Stimulated activated CD8-positive, alpha-beta memory T cell treated with anti-CD3 and anti-CD28 coated beads, Interleukin-4, amount 100 ng/mL, for 48 hours (primary cell): Measurements from ENCODE around the gene MX2.
"Not testable (repeated sequence)": the region's sequence is repeated elsewhere in the genome, so short reads cannot be mapped to it uniquely, and the experiment has no call there.

Experiments used
- DNase-seq: peaks from one replicate; pipeline ENCODE4 v3.0.0-alpha.2; 2020

Gene MX2

DNA sequence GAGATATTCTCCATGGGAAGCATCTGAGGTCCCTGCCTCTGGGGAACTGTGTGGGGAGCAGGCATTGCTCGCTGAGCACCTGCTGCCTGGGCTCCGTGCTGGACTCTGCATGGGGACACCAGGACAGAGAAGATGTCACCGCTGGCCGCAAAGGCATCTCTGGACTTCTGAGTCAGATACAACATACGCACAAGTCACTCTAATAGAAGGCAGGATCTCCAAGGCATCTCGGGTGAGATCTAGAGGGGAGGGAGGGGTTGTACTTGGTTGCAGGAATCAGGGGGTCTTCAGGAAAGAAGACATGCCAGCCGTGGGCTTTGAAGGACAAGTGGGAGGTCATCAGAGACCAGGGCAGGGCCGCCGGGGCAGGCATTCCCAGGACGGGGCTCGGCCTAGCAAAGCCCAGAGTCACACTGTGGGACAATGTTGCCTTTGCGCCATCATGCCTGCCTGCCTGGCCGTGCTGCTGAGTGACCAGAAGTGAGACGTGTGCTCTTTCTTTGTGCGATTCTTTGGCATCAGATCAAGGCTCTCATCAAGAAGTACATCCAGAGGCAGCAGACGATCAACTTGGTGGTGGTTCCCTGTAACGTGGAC is 28.3 kb downstream of the MX2 start:
- DNase-seq = no peak

DNA sequence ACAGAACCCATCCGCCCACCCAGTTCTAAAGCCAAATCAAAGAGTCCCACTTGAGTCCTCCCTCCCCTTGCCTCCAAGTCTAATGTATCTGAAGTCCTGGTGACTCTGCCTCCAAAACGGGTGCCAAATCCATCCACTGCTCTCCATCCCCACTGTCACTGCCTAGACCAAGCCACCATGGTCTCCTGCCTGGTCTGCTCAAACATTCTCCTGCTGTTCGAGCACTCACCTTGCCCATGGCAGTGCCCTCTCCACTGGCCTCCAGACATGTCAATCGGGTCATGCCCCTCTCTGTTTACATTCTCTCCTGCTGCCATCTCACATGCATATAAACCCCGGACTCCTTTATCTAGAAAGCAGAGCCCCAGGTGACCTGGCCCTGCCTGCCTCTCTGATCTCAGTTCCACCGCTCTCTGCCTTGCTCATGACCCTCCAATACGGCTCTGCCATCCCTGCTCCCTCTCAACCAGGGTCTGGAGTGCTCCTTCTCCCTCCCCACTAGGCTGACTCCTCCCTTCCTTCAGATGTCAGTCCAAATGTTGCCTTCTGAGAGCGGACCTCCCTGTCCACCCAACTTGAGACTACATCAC is 32.1 kb downstream of the MX2 start:
- DNase-seq = no peak

DNA sequence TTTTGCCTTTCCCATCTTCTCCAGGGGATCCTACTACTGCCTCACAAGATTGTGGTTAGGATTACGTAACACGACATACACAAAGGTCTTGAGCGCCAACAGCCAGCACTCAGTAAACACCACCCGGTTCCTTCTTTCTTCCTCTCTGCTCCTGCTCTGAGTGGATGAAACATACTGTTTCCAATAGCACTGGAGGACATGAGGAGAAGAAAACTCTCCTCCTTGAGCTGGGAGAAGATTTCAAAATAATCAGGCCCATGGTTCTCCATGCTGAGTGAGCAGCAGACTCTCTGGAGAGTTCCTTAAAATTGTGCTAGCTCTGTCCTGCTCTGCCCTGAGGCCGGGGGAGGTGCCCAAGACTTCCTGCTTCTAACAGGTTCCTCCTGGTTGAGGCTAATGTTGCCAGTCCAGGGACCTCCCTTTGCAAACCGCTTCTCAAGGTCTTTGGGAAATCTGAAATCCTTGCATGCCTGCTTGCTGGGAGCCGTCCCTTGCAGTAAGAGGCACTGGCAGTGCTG is 34.8 kb downstream of the MX2 start:
- no peak for DNase-seq

DNA sequence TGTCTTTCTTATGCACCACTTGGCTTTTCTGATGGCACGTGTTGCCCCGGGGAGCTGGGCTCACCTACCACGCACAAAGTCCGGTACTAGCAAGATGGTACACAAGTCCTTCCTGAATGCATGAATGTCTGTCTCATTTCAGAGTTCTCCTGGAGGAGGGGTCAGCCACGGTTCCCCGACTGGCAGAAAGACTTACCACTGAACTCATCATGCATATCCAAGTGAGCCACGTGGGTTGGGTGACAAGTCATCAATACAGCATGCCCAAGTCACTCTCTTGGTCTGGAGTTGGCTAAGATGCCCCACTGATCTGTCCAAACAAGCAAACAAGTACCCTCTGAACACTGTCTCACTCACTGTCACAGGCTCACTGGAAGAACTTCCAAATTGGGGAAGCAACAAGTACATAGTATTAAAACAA is 35.7 kb downstream of the MX2 start:
- DNase-seq = no peak

GRCh38 chr21:41398251-41398650 is 36.4 kb downstream of the MX2 start:
- no peak for DNase-seq

- no peak for DNase-seq
Observed at GRCh38 chr21:41398831-41399230, 37.0 kb downstream of the MX2 start.

- DNase-seq = no peak
Observed at GRCh38 chr21:41399246-41399800, 37.5 kb downstream of the MX2 start.

DNA sequence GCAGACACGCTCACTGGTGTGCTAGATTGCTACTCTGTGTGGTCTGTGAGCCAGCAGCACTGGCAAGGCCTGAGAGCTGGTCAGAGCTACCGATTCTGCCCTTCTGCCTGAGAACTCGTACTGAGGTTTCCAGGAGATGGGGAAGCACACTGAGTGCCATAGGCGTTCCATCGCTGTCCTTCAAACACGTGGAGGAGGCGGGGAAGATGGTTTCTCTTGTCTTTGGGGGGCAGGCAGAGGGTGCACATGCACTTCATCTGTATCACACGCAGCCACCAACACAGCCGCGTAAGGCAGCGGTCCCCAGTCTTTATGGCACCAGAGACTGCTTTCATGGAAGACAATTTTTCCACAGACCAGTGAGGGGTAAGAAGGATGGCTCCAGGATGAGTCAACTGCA is 40.4 kb downstream of the MX2 start:
- no peak for DNase-seq

DNA sequence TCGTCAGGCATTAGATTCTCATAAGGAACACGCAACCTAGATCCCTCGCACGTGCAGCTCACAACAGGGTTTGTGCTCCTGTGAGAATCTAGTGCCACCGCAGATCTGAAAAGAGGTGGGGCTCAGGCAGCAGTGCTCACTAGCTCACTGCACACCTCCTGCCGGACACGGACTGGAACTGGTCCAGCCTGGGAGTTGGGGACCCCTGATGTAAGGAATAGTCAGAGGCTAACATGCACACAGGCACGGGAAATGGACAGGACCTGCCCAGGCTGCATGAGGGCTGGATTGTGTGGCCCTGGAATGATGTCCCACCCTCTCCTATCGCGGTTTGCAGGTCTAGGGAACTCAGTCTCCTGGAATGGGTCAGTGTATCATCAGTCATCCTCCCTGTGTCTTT is 41.0 kb downstream of the MX2 start:
- DNase-seq = no peak

GRCh38 chr21:41403331-41403730 is 41.5 kb downstream of the MX2 start:
- DNase-seq = no peak

DNA sequence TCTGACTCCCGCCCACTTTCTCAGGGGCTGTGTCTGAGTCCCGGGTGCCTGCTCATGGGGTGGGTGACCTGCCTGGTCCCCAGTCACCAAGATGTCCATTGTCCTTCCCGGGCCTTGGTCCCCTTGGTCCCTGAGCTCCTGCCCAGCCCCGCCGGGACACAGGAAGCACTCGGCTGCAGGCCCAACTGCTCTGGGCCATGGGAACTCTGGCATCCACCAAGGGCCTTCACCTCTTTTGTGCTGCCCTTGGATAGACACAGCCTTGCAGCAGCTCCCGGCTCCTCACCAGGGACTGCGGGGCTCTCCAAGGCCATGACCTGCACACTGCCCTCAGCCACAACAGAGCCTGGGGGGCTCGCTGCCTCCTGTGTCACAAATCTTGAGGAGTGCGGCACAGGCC is 42.1 kb downstream of the MX2 start:
- DNase-seq = no peak

GRCh38 chr21:41405321-41405720 is 43.5 kb downstream of the MX2 start:
- no peak for DNase-seq

GRCh38 chr21:41406340-41406739 is 44.5 kb downstream of the MX2 start:
- no peak for DNase-seq

DNA sequence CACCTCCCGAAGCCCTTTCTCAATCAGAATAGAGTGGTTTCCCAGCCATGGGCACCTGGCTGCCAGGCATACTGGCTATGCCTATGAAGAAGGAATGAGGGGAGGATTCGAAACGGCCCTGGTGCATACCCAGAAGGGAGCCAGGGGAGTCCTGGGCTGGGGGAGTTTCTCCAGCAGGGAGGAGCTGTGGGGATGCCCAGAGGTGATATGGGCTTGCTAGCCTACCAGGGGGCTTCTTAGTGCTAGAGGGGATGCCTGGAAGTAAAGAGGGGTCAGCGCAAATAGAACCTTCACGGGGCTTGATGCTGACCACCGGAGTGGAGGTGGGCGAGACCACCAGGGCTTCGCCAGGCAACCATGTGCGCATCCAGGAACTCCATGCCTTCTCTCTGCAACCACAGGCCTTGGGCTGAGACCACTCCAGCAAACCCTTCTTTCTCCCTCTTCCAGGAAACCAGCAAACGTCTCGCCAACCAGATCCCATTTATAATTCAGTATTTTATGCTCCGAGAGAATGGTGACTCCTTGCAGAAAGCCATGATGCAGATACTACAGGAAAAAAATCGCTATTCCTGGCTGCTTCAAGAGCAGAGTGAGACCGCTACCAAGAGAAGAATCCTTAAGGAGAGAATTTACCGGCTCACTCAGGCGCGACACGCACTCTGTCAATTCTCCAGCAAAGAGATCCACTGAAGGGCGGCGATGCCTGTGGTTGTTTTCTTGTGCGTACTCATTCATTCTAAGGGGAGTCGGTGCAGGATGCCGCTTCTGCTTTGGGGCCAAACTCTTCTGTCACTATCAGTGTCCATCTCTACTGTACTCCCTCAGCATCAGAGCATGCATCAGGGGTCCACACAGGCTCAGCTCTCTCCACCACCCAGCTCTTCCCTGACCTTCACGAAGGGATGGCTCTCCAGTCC is 46.0 kb downstream of the MX2 start:
- DNase-seq = no peak

GRCh38 chr21:41410361-41410760 is 48.5 kb downstream of the MX2 start:
- no peak for DNase-seq

DNA sequence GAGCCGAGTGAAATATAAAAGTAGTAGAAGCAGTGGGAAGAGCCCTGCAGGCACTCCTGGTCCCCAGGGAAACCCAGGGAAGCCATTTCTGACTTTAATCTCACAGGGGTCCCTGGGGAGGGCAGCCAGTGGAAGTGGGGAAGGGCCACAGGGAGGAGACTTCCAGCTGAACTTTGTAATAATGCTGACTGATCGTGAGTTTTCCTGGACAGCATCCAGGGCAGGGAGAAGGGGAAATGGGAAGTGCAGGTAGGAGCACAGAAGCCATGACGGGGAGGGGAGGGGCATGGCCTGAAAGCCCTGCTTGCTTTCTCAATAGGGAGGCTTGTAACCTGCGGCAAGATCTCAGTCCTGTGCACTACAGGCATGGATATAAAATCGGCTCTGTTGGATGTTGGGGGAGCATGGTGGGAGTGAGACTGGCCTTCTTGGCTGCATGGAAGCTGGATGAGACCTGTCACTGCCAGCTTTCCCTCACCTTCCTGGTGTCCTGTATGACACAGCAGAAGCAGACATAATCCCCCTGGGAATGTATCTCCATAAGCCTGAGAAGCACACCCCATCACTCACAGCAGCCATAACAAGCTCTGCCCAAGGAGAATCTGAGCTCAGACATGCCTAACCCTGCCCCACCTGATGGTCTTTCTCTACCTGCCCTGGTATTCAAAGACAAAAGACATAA is 49.1 kb downstream of the MX2 start:
- no peak for DNase-seq

GRCh38 chr21:41411449-41412089 is 49.7 kb downstream of the MX2 start:
- DNase-seq = no peak

- not testable (repeated sequence) for DNase-seq
Observed at GRCh38 chr21:41417505-41417904, 55.7 kb downstream of the MX2 start.

DNA sequence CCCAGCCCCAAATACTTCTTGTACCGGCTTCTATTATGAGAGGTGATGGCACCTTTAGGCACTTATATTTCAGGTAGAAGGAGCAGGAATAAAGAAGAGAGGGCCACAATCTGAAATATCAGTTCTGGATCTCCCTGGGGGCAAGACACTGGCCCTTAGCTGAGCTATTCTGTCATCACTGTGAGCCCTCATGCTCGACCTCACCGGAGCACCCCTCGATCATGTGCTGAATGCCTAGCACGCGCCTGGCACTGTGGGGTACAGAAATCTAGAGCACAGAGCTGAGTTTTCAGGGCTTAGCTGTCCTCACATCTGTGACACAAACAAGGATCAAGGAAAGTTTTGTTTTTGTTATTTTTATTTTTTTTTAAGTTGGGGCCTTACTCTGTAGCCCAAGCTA is 56.6 kb downstream of the MX2 start:
- DNase-seq = no peak

- DNase-seq = no peak
Observed at GRCh38 chr21:41418956-41419680, 57.3 kb downstream of the MX2 start.
